IPS-NIHi11 (cell line): ENCODE measurements around the gene ASB5.

Source experiments
- DNase-seq: peaks from one replicate; pipeline ENCODE4 v3.0.0; 2012; ENCODE audit warnings: mixed read lengths, low spot score

Gene ASB5

GRCh38 chr4:176277162-176277904, 8.3 kb upstream of the ASB5 start:
- DNase-seq = peak; percentile 86

GRCh38 chr4:176276710-176277109, 7.7 kb upstream of the ASB5 start:
- DNase-seq = no peak

GRCh38 chr4:176274441-176274840, 5.4 kb upstream of the ASB5 start:
- DNase-seq = no peak

GRCh38 chr4:176273736-176274135, 4.7 kb upstream of the ASB5 start:
- no peak for DNase-seq

- no peak for DNase-seq
Measured at GRCh38 chr4:176272799-176273198, 3.8 kb upstream of the ASB5 start.

- no peak for DNase-seq
Measured at GRCh38 chr4:176271749-176272148, 2.7 kb upstream of the ASB5 start.

GRCh38 chr4:176270669-176271068, 1.6 kb upstream of the ASB5 start:
- DNase-seq = peak; percentile 27

GRCh38 chr4:176266026-176266425, 3.0 kb downstream of the ASB5 start:
- DNase-seq = no peak

GRCh38 chr4:176262243-176262642, 6.8 kb downstream of the ASB5 start:
- no peak for DNase-seq

GRCh38 chr4:176261481-176261880, 7.5 kb downstream of the ASB5 start:
- no peak for DNase-seq

GRCh38 chr4:176261018-176261417, 8.0 kb downstream of the ASB5 start:
- DNase-seq = no peak

- no peak for DNase-seq
Measured at GRCh38 chr4:176259330-176260090, 9.5 kb downstream of the ASB5 start.

GRCh38 chr4:176258135-176258534, 10.9 kb downstream of the ASB5 start:
- no peak for DNase-seq

- no peak for DNase-seq
Measured at GRCh38 chr4:176256921-176257320, 12.1 kb downstream of the ASB5 start.

GRCh38 chr4:176242764-176243347, 26.2 kb downstream of the ASB5 start:
- DNase-seq = no peak

- no peak for DNase-seq
Measured at GRCh38 chr4:176241703-176242102, 27.3 kb downstream of the ASB5 start.

- DNase-seq = no peak
Measured at GRCh38 chr4:176238826-176239225, 30.2 kb downstream of the ASB5 start.

GRCh38 chr4:176238157-176238610, 30.8 kb downstream of the ASB5 start:
- no peak for DNase-seq

- DNase-seq = no peak
Measured at GRCh38 chr4:176236946-176237345, 32.1 kb downstream of the ASB5 start.

- DNase-seq = no peak
Measured at GRCh38 chr4:176230836-176231235, 38.2 kb downstream of the ASB5 start.

GRCh38 chr4:176229645-176230044, 39.4 kb downstream of the ASB5 start:
- no peak for DNase-seq

- DNase-seq = peak; percentile 17
Measured at GRCh38 chr4:176226736-176227135, 42.3 kb downstream of the ASB5 start.

- no peak for DNase-seq
Measured at GRCh38 chr4:176223561-176223960, 45.5 kb downstream of the ASB5 start.
